Measurements from ENCODE around the gene TTC31. TPM values are rescaled to one million over a fixed set of nuclear protein-coding genes. Genes with fewer than 3 reads are reported as not detected.
"Not testable (repeated sequence)": the region's sequence is repeated elsewhere in the genome, so short reads cannot be mapped to it uniquely, and the experiment has no call there.

TTC31 gene
- total RNA-seq, 4 donors from 2014 or later = 18.4 to 26.1 (median 21.9) TPM

GRCh38 chr2:74461187-74462053 is 21.5 kb upstream of the TTC31 start:
- WGBS, 2 donors = 87 to 88% methylated on average over 22 to 27 of the region's 27 CpGs
- no peak for DNase-seq (ENCODE audit: low spot score in 2 of 2)
- no peak for TF ChIP-seq CTCF (IDR thresholded peaks at IDR 0.05)
- no peak for TF ChIP-seq POLR2A (IDR thresholded peaks at IDR 0.05)
- intact Hi-C loops (cut with DNase I; ENCODE audit: low total_unique reads) = no loop called here
- H3K4me3 ChIP-seq (ENCODE audit: low read depth, poor library complexity, severe bottlenecking) = no peak overlapping the region

DNA sequence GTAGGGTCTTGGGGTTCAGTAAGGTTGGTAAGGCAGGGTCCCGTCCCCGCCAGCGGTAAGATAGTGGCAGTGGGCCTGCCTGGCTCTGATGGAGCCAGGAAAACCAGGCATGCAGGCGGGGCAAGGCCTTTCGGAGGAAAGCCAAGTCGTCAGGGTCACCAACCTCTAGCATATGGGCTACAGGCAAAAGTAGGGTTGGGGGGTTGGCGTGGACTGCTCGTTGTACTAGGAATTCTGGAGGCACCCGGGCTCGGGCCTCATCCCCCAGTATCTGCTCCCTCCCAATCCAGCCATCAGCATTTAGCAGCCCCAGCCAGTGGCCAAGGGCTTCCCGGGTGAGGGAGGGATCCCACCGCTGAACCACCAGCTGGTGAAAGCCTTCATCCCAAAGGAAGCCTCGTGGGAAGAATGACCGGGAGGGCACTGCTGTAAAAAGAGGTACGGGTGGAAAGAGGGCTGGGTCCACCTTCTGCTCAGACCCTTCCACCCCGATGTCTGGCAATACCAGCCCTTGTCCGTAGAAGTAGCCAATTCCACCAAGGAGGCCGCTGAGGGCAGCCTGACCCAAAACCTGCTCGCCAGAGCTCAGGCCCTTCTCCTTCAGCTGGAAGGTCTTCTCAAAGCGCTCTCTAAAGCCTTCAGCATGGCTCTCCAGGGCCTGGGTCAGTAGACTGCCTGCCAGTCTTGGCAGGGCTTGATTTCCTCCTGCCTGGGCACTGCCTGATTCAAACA is 20.7 kb upstream of the TTC31 start:
- no peak overlapping the region for H3K4me3 ChIP-seq (ENCODE audit: low read depth, poor library complexity, severe bottlenecking)
- intact Hi-C loops (cut with DNase I; ENCODE audit: low total_unique reads) = no loop called here
- no peak for DNase-seq (ENCODE audit: low spot score in 2 of 2)
- no peak for TF ChIP-seq CTCF (IDR thresholded peaks at IDR 0.05)
- no peak for TF ChIP-seq POLR2A (IDR thresholded peaks at IDR 0.05)
- 83 to 89% methylated on average over 20 of the region's 20 CpGs for WGBS, 2 donors

GRCh38 chr2:74462786-74463105 is 20.1 kb upstream of the TTC31 start:
- WGBS, 2 donors = 84 to 91% methylated on average over 4 of the region's 4 CpGs
- no peak for TF ChIP-seq POLR2A (IDR thresholded peaks at IDR 0.05)
- TF ChIP-seq CTCF (IDR thresholded peaks at IDR 0.05) = no peak
- H3K4me3 ChIP-seq (ENCODE audit: low read depth, poor library complexity, severe bottlenecking) = no peak overlapping the region
- intact Hi-C loops (cut with DNase I; ENCODE audit: low total_unique reads) = no loop called here
- no peak for DNase-seq (ENCODE audit: low spot score in 2 of 2)

GRCh38 chr2:74464406-74464805 is 18.5 kb upstream of the TTC31 start:
- intact Hi-C loops (cut with DNase I; ENCODE audit: low total_unique reads) = no loop called here
- TF ChIP-seq POLR2A (IDR thresholded peaks at IDR 0.05) (no peak), CTCF (IDR thresholded peaks at IDR 0.05) (no peak)
- 2% methylated on average over 9 to 13 of the region's 13 CpGs for WGBS, 2 donors
- DNase-seq (ENCODE audit: low spot score in 2 of 2) = no peak
- peak overlapping the region; percentile 79 for H3K4me3 ChIP-seq (ENCODE audit: low read depth, poor library complexity, severe bottlenecking)

DNA sequence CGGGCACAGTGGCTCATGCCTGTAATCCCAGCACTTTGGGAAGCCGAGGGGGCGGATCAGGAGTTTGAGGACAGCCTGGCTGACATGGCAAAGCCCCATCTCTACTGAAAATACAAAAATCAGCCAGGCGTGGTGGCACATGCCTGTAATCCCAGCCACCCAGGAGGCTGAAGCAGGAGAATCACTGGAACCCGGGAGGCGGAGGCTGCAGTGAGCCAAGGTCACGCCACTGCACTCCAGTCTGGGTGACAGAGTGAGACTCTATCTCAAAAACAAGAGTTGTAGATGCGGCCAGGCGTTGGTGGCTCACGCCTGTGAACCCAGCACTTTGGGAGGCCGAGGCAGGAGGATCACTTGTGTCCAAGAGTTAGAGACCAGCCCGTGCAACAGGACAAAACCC is 12.1 kb upstream of the TTC31 start:
- 95 to 96% methylated on average over 12 of the region's 12 CpGs for WGBS, 2 donors
- intact Hi-C loops (cut with DNase I; ENCODE audit: low total_unique reads); DNase-seq (ENCODE audit: low spot score in 2 of 2); H3K4me3 ChIP-seq (ENCODE audit: low read depth, poor library complexity, severe bottlenecking): not testable (repeated sequence)

- WGBS, 2 donors = 48 to 51% methylated on average over 16 of the region's 16 CpGs
- intact Hi-C loops (cut with DNase I; ENCODE audit: low total_unique reads) = no loop called here
- DNase-seq (ENCODE audit: low spot score in 2 of 2) = no peak
- no peak for TF ChIP-seq POLR2A (IDR thresholded peaks at IDR 0.05)
- no peak for TF ChIP-seq CTCF (IDR thresholded peaks at IDR 0.05)
- H3K4me3 ChIP-seq (ENCODE audit: low read depth, poor library complexity, severe bottlenecking) = peak overlapping the region; percentile 54
Observed at GRCh38 chr2:74471332-74472065, 11.4 kb upstream of the TTC31 start.

All from lower leg skin (tissue), 4 donors.